Loucy (cell line): ENCODE data around the gene EPB42.

Experiments
- H2AFZ ChIP-seq: fragments of 200-600 bp; sonication (generic); 2 replicates; pipeline ENCODE4 v1.6.0; 2016; ENCODE audit warnings: antibody characterized with exemption, mild to moderate bottlenecking, low read length, moderate library complexity
- H3F3A ChIP-seq: fragments of 200-600 bp; 2 replicates; pipeline ENCODE4 v1.6.0; 2016; ENCODE audit warnings: antibody characterized with exemption, low read depth, mild to moderate bottlenecking
- H3K27me3 ChIP-seq: fragments of 200-600 bp; sonication (generic); 2 replicates; pipeline ENCODE4 v1.6.1; 2014; ENCODE audit warnings: low read length, mild to moderate bottlenecking; ENCODE audit not compliant: insufficient read depth, poor library complexity, severe bottlenecking
- H3K36me3 ChIP-seq: fragments of 200-600 bp; sonication (generic); 2 replicates; pipeline ENCODE4 v1.6.1; 2016; ENCODE audit warnings: low read length; ENCODE audit not compliant: insufficient read depth
- H3K4me1 ChIP-seq: fragments of 200-600 bp; sonication (generic); 2 replicates; pipeline ENCODE4 v1.5.1; 2014; ENCODE audit warnings: low read length, mild to moderate bottlenecking; ENCODE audit not compliant: insufficient read depth, poor library complexity, severe bottlenecking
- H3K4me2 ChIP-seq: fragments of 200-600 bp; sonication (generic); 2 replicates; pipeline ENCODE4 v1.6.0; 2014; ENCODE audit warnings: antibody characterized with exemption, low read length, low read depth, mild to moderate bottlenecking; ENCODE audit not compliant: poor library complexity, severe bottlenecking
- H3K4me3 ChIP-seq: fragments of 200-600 bp; sonication (generic); 2 replicates; pipeline ENCODE4 v1.5.1; 2014; ENCODE audit warnings: low read length, mild to moderate bottlenecking, mixed read lengths; ENCODE audit not compliant: poor library complexity, severe bottlenecking
- H3K79me2 ChIP-seq: fragments of 200-600 bp; sonication (generic); 2 replicates; pipeline ENCODE4 v1.6.1; 2014; ENCODE audit warnings: low read length; ENCODE audit not compliant: insufficient read depth
- H3K9ac ChIP-seq: fragments of 200-600 bp; sonication (generic); 2 replicates; pipeline ENCODE4 v1.6.0; 2014; ENCODE audit warnings: mild to moderate bottlenecking, low read depth, low read length, moderate library complexity; ENCODE audit not compliant: poor library complexity, severe bottlenecking
- H3K9me2 ChIP-seq: fragments of 200-600 bp; sonication (generic); replicated peaks from 2 replicates; pipeline ENCODE4 v1.6.1; 2016; ENCODE audit warnings: low read depth, low read length, mixed read lengths
- H3K9me3 ChIP-seq: fragments of 200-600 bp; sonication (generic); 2 replicates; pipeline ENCODE4 v1.6.1; 2014; ENCODE audit warnings: mild to moderate bottlenecking, antibody characterized with exemption, low read length, low read depth; ENCODE audit not compliant: insufficient read depth
- H4K20me1 ChIP-seq: fragments of 200-600 bp; sonication (generic); 2 replicates; pipeline ENCODE4 v1.6.0; 2014; ENCODE audit warnings: antibody characterized with exemption, low read length, mild to moderate bottlenecking; ENCODE audit not compliant: insufficient read depth, poor library complexity, severe bottlenecking
- EZH2phosphoT487 ChIP-seq: fragments of 200-600 bp; IDR thresholded peaks from 2 replicates; pipeline ENCODE4 v1.6.1; 2018; ENCODE audit warnings: antibody characterized with exemption, mild to moderate bottlenecking, moderate library complexity, borderline replicate concordance
- TF ChIP-seq, protein P1 (sequence below): fragments of 200-600 bp; sonication (generic); conservative IDR thresholded peaks from 2 replicates; pipeline ENCODE4 v1.5.1; 2014; ENCODE audit warnings: mild to moderate bottlenecking, antibody characterized with exemption, low read length

EPB42 gene

DNA sequence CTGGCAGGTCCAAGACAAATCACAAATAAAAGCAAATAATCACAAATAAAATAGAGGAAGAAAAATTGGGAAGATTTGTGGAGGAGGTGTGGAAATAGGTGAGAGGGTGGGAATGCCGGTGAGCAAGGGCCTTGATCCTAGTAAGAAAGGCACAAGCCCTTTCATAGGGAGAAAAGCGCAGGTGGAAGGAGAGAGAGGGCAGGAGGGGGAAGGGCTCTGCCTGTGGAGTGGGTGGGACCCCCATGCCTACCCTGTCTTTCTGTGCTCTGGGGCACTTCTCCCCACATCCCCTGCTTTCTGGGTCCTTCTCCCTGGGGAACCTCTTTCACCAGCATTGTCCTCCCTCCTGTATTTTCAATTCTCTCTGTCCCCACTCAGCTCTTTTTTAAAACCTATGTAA, 46.6 kb upstream of the EPB42 start:
- no peaks in the 10 kb centered on the region for H3K36me3 ChIP-seq
- 0 out of 2 replicates have a peak, but pooled peaks cover 3% of the 10 kb centered on the region for H3K9me3 ChIP-seq
- no peak overlapping the region for H3K4me2 ChIP-seq
- H3K9me2 ChIP-seq, result no peaks in the 10 kb centered on the region
- H3F3A ChIP-seq, result peaks cover 6% of the 10 kb centered on the region; the same call in 1 of the 2 replicates
- H4K20me1 ChIP-seq, result no peaks in the 10 kb centered on the region
- no peaks in the 10 kb centered on the region for H3K27me3 ChIP-seq
- H2AFZ ChIP-seq, result no peak overlapping the region
- TF ChIP-seq EZH2phosphoT487, result no peak
- no peak overlapping the region for H3K9ac ChIP-seq
- no peaks in the 10 kb centered on the region for H3K79me2 ChIP-seq
- H3K4me1 ChIP-seq, result peaks cover 25% of the 10 kb centered on the region
- H3K4me3 ChIP-seq, result no peak overlapping the region

DNA sequence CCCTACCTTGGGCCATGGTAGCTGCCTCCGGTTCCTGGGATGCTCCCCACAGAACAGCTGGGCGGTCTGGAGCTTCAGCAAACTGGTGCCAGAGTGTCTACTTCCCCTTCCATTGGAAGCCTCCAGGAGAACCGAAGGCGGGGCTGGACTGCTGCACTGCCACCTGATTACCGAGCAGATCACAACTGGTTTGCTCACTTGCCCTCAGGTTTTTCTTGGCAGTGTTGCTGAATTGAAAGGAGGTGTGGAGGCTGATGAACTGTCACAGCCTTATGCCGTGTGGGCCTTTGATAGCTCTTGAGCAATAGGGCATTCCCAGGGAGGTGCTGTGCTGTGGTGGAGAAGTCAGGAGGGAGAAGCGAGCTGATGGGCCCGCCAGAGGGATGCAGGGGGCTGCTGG, 46.0 kb upstream of the EPB42 start, which contains the start of gene TGM5:
TGM5 (minus strand) TSS at position 95 of the 400 bp plus-strand sequence; CDS start at position 16, 79 bp downstream.
- no peak within 1 kb of the TSS for H3K4me2 ChIP-seq
- peaks cover 6% of the 10 kb centered on the region; the same call in 1 of the 2 replicates for H3F3A ChIP-seq
- no peaks in the 10 kb centered on the region for H3K9me2 ChIP-seq
- H2AFZ ChIP-seq, result no peak within 1 kb of the TSS
- no peaks in the 10 kb centered on the region for H3K36me3 ChIP-seq
- H3K79me2 ChIP-seq, result no peaks in the 10 kb centered on the region
- peaks cover 25% of the 10 kb centered on the region for H3K4me1 ChIP-seq
- H3K9me3 ChIP-seq, result no peaks in the 10 kb centered on the region
- H3K4me3 ChIP-seq, result no peak within 1 kb of the TSS
- H4K20me1 ChIP-seq, result no peaks in the 10 kb centered on the region
- H3K27me3 ChIP-seq, result no peaks in the 10 kb centered on the region
- TF ChIP-seq, protein P1, sequence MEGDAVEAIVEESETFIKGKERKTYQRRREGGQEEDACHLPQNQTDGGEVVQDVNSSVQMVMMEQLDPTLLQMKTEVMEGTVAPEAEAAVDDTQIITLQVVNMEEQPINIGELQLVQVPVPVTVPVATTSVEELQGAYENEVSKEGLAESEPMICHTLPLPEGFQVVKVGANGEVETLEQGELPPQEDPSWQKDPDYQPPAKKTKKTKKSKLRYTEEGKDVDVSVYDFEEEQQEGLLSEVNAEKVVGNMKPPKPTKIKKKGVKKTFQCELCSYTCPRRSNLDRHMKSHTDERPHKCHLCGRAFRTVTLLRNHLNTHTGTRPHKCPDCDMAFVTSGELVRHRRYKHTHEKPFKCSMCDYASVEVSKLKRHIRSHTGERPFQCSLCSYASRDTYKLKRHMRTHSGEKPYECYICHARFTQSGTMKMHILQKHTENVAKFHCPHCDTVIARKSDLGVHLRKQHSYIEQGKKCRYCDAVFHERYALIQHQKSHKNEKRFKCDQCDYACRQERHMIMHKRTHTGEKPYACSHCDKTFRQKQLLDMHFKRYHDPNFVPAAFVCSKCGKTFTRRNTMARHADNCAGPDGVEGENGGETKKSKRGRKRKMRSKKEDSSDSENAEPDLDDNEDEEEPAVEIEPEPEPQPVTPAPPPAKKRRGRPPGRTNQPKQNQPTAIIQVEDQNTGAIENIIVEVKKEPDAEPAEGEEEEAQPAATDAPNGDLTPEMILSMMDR, result no peak
- no peak for TF ChIP-seq EZH2phosphoT487
- H3K9ac ChIP-seq, result no peak within 1 kb of the TSS

DNA sequence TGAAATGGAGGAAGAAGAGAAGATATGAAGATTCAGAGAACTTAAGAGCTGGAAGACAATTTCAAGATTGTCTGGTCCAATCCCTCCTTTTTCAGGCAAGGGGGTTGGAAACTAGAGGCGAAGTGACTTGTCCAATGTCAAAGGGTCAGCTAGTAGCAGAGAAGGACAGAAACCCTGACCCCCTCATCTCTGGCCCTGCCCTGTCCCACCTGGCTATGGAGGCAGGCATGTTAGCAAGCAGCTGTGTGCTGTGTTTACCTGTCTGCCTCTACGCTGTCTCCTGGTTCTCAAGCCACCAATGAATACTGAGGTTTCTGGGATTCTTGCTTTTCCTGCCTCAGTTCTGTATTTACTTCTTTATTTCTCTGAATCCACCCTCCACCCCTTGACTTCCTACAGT, 45.6 kb upstream of the EPB42 start:
- no peak for TF ChIP-seq EZH2phosphoT487
- TF ChIP-seq, protein P1, result no peak
- no peak overlapping the region for H3K4me3 ChIP-seq
- no peaks in the 10 kb centered on the region for H3K36me3 ChIP-seq
- H3K9me2 ChIP-seq, result no peaks in the 10 kb centered on the region
- peaks cover 24% of the 10 kb centered on the region for H3K4me1 ChIP-seq
- H3K4me2 ChIP-seq, result no peak overlapping the region
- no peaks in the 10 kb centered on the region for H3K27me3 ChIP-seq
- H3F3A ChIP-seq, result peaks cover 6% of the 10 kb centered on the region; the same call in 1 of the 2 replicates
- no peak overlapping the region for H2AFZ ChIP-seq
- H3K9ac ChIP-seq, result no peak overlapping the region
- no peaks in the 10 kb centered on the region for H4K20me1 ChIP-seq
- no peaks in the 10 kb centered on the region for H3K9me3 ChIP-seq
- no peaks in the 10 kb centered on the region for H3K79me2 ChIP-seq

DNA sequence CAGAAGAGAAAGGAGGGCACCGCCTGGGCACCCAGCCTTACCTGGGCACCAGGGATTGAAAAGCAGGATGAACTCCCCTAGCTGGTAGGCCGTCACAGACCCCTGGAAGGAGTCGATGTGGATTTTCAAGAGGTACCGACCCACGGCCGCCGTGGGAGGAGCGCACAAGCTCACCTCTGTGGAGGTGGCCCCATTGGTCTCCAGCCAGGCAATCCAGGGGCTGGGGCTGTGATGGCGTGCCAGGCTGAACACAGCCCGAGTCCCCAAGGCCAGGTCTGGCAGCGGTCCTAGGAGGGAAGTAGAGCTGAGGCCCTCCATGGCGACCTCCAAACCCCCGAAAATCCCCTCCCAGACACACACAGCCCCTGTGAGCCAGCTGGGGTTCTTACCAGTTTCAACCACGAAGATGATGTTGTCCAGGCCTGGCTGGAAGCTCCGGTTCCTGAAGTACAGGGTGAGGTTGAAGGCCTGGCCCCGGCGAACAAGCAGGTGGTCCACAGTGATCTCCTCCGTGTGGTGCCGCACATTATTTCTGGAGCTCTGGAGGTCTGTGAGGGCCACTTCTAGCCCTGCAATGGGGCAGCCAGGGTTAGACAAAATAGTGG, 39.3 kb upstream of the EPB42 start:
- H3K4me3 ChIP-seq, result no peak overlapping the region
- H2AFZ ChIP-seq, result no peak overlapping the region
- no peak overlapping the region for H3K9ac ChIP-seq

More for the DNA sequence above, 39.3 kb upstream of the EPB42 start:
- H3F3A ChIP-seq, result no peaks in the 10 kb centered on the region
- no peaks in the 10 kb centered on the region for H3K36me3 ChIP-seq
- no peaks in the 10 kb centered on the region for H3K79me2 ChIP-seq
- H4K20me1 ChIP-seq, result no peaks in the 10 kb centered on the region
- no peaks in the 10 kb centered on the region for H3K4me1 ChIP-seq
- no peaks in the 10 kb centered on the region for H3K9me2 ChIP-seq
- no peaks in the 10 kb centered on the region for H3K27me3 ChIP-seq
- no peak overlapping the region for H3K4me2 ChIP-seq
- H3K9me3 ChIP-seq, result no peaks in the 10 kb centered on the region
- TF ChIP-seq, protein P1, result no peak
- TF ChIP-seq EZH2phosphoT487, result no peak
